ENCODE measurements around the gene GRK2.
A peak's percentile ranks its signal among the peaks of the same experiment; 100 is the strongest.

The GRK2 gene

GRCh38 chr11:67247946-67248550, 18.2 kb upstream of the GRK2 start:
- no peak for DNase-seq (ENCODE audit: low spot score)
- in situ Hi-C loops (cut with MboI; ENCODE audit: low sequenced_read_pairs, unreplicated experiment), result no loop called here
- TF ChIP-seq CTCF (IDR thresholded peaks at IDR 0.05; ENCODE audit: borderline replicate concordance, control extremely low read depth, extremely low read depth, insufficient read depth, missing control alignments), result no peak

- no peak for TF ChIP-seq CTCF (IDR thresholded peaks at IDR 0.05; ENCODE audit: borderline replicate concordance, control extremely low read depth, extremely low read depth, insufficient read depth, missing control alignments)
- in situ Hi-C loops (cut with MboI; ENCODE audit: low sequenced_read_pairs, unreplicated experiment), result no loop called here
- no peak for DNase-seq (ENCODE audit: low spot score)
These were observed 17.6 kb upstream of the GRK2 start for GRCh38 chr11:67248653-67249052.

GRCh38 chr11:67250059-67251043, 15.9 kb upstream of the GRK2 start:
- no peak for TF ChIP-seq CTCF (IDR thresholded peaks at IDR 0.05; ENCODE audit: borderline replicate concordance, control extremely low read depth, extremely low read depth, insufficient read depth, missing control alignments)
- no peak for DNase-seq (ENCODE audit: low spot score)
- in situ Hi-C loops (cut with MboI; ENCODE audit: low sequenced_read_pairs, unreplicated experiment), result no loop called here

- in situ Hi-C loops (cut with MboI; ENCODE audit: low sequenced_read_pairs, unreplicated experiment), result no loop called here
- no peak for TF ChIP-seq CTCF (IDR thresholded peaks at IDR 0.05; ENCODE audit: borderline replicate concordance, control extremely low read depth, extremely low read depth, insufficient read depth, missing control alignments)
- no peak for DNase-seq (ENCODE audit: low spot score)
These were observed 14.4 kb upstream of the GRK2 start for GRCh38 chr11:67251841-67252240.

- DNase-seq (ENCODE audit: low spot score), result no peak
- in situ Hi-C loops (cut with MboI; ENCODE audit: low sequenced_read_pairs, unreplicated experiment), result no loop called here
- TF ChIP-seq CTCF (IDR thresholded peaks at IDR 0.05; ENCODE audit: borderline replicate concordance, control extremely low read depth, extremely low read depth, insufficient read depth, missing control alignments), result peak; percentile 22
These were observed 13.4 kb upstream of the GRK2 start for GRCh38 chr11:67252831-67253239.

- in situ Hi-C loops (cut with MboI; ENCODE audit: low sequenced_read_pairs, unreplicated experiment), result no loop called here
- DNase-seq (ENCODE audit: low spot score), result no peak
- no peak for TF ChIP-seq CTCF (IDR thresholded peaks at IDR 0.05; ENCODE audit: borderline replicate concordance, control extremely low read depth, extremely low read depth, insufficient read depth, missing control alignments)
These were observed 12.2 kb upstream of the GRK2 start for GRCh38 chr11:67253872-67254624.

Data from GM13976 (cell line).